SHP77 treated with DMSO at 0.1 percent for 48 hours (cell line): ENCODE measurements around the gene LCE2A.
A peak's percentile ranks its signal among the peaks of the same experiment; 100 is the strongest.
"Not testable (repeated sequence)": the region's sequence is repeated elsewhere in the genome, so short reads cannot be mapped to it uniquely, and the experiment has no call there.

ENCODE experiments used
- DNase-seq: peaks from one replicate; lab custom pipeline; 2025; lab: John Stamatoyannopoulos, UW

LCE2A gene, protein sequence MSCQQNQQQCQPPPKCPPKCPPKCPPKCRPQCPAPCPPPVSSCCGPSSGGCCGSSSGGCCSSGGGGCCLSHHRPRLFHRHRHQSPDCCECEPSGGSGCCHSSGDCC

DNA sequence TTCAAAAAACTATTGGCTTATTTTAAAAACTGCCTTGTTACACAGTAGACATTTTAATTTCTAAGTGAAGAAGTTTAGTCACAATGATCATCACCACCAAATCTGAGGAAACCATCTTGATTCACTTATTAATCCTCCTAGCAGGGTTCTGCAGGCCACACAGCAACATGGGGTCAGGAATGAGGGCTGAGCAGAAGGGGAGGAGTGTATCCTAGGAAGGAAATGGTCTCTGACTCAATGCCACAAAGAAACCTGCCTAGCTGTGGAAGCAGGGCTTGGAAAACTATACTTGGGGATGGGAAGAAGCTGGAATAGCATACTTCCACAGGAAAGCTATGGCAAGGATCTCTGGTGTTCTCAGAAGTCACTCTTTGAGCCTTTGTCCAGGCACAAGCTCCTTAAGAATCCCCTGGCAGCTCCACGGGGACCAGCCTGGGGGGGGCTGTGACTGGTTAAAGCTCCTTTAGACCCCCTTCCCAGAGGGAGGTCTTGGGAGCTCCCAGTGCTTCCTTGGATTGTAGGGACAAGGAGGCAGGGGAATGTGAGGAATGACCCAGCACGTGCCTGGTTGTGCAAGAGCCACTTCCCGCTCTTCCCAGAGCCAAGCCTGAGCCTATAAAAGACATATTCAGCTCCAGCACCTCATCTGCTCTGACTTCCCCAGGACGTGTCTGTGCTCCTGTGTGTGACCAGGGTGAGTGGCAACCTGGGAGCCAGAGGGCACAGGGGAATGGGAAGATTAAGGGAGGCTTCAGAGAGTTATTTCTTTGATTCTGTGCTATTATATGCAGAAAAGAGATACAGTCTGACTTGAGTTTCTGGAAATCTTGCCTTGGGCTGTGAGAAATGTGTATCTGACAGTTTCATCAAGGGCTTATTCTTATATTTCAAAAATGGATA lies at the start of gene LCE2A:
Gene LCE2A (plus strand): TSS at position 645 of the 900 bp plus-strand sequence. CDS start 557 bp downstream, outside the sequence.
- DNase-seq = no peak

GRCh38 chr1:152654110-152654509 lies 44.0 kb upstream of the LCE2A start:
- peak; percentile 59 for DNase-seq

GRCh38 chr1:152656459-152656858 lies 41.7 kb upstream of the LCE2A start:
- DNase-seq = no peak

- DNase-seq = no peak
Measured at GRCh38 chr1:152657677-152658076, 40.5 kb upstream of the LCE2A start.

DNA sequence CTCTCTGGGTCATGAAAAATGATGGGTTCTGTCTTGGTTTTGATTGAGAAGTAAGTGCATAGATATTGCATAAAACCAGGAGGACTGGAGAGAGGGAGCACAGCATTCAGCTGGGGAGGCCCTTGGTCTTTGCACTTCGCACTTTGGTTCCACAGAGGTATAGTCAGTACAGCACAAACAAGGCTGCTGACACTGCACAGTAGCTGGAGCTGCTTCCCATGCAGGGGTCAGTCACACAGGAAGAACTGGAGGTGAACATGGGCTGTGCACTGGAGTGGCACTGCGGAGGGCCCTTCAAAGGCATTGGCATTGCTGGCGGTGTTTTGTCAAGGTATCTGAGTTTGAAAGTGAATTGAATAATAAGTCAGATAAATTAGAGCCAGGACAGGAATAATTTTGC lies 39.5 kb upstream of the LCE2A start:
- DNase-seq = no peak

DNA sequence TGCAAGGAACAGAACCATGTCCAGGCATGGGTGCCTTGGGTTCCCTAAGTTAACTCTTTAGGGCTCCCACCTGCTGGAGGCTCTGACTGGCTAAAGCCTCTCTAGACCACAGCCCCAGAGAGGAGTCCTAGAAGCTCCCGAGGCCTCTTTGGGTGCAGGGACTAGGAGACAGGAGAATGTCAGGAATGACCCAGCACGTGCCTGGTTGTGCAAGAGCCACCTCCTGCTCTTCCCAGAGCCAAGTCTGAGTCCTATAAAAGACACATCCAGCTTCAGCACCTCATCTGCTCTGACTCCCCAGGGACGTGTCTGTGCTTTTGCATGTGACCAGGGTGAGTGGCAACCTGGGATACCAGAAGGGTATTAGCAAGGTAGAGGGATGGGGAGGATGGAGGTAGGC lies 35.0 kb upstream of the LCE2A start, which contains the start of gene LCE2D:
Gene LCE2D (plus strand): TSS at position 283 of the 400 bp plus-strand sequence. CDS start 726 bp downstream, outside the sequence.
- no peak for DNase-seq

GRCh38 chr1:152666171-152666570 lies 32.0 kb upstream of the LCE2A start:
- not testable (repeated sequence) for DNase-seq

DNA sequence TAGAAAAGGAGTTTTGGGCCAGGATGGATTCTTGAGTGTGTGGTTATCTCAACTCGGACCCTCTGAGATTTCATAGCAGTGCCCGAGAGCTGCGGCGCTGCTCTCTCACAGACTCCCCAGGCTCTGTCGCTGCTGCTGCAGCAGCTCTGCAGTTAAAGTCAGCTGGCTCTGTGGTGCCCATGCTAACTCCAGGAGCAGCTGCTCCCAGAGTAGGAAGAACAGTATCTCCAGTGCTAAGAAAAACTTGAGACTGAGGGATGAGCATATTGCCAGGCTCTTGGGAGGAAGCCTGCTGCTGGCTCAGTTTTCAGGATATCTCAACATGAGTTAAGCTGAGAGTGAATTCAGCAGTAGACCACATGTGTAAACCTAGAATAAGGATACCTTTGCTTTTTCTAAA lies 30.5 kb upstream of the LCE2A start:
- DNase-seq = no peak

- no peak for DNase-seq
Measured at GRCh38 chr1:152673016-152673415, 25.1 kb upstream of the LCE2A start.

- not testable (repeated sequence) for DNase-seq
Measured at GRCh38 chr1:152674983-152675382, 23.2 kb upstream of the LCE2A start, which contains the start of gene LCE2C. LCE2C (plus strand) TSS chr1:152675279; CDS start chr1:152676016, 737 bp downstream.

- DNase-seq = no peak
Measured at GRCh38 chr1:152679459-152679858, 18.7 kb upstream of the LCE2A start.

GRCh38 chr1:152681616-152682015 lies 16.5 kb upstream of the LCE2A start:
- no peak for DNase-seq

GRCh38 chr1:152683846-152684245 lies 14.3 kb upstream of the LCE2A start:
- DNase-seq = no peak

- DNase-seq = not testable (repeated sequence)
Measured at GRCh38 chr1:152685823-152686222, 12.3 kb upstream of the LCE2A start, which contains the start of gene LCE2B. LCE2B (plus strand) TSS chr1:152686123; CDS start chr1:152686844, 721 bp downstream.

- DNase-seq = no peak
Measured at GRCh38 chr1:152699746-152700145, 1.6 kb downstream of the LCE2A start.

DNA sequence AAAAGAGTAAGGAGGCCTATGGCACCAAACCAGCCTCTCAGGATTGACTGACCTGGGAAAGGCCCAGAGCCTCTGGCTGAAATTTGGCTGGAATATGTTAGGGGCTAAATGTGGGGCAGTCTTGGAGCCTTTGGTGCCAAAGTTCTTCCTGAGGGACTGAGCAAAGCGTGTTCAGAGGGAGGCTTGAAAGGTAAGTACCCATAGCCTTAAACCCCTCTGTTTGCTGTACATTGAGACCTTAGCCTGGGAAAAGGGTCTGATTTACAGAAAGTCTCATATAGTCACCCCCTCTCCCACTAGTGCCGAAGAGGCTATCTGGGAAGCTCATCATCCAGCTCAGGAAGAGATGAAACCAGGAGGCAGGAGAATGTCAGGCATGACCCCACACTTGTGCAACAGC lies 9.7 kb downstream of the LCE2A start, which contains the start of gene LCE4A:
Gene LCE4A (plus strand): TSS at position 301 of the 400 bp plus-strand sequence. CDS start 916 bp downstream, outside the sequence.
- no peak for DNase-seq

DNA sequence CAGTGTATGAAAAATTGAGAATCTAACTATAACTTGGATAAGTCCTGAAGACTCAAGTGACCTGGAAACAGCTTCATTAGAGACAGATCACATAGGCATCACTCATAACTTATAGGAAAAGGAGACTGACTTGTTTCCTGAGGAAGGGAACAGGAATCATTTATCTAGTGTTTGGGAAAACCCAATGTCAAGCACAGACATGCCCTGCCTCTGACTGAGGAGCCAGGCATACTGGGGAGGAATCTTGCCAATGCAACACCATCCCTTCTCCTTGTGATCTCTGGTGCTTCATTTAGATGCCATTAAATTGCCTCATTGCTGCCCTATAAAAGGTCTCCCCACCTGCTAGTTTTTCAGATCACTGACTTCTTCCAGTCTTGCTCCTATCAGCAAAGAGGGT lies 20.1 kb downstream of the LCE2A start:
- no peak for DNase-seq

DNA sequence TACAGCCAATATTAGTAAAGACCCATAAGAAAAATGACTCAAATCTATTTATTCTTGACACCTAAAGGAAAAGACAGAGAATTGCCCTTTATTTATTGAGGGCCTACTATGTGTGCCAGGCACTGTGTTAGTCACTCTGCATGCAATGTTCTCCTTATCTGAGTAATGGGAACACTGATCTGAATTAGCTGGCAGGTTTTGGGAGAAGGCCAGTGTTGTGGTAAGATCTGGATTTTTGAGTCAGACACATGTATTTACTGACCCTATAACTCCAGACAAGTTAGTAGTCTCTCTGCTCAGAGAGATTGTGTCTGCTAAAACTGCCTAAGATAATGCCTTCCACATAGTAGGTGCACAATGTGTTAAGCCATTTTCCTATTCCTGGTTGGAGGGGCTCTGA lies 27.1 kb downstream of the LCE2A start:
- no peak for DNase-seq

DNA sequence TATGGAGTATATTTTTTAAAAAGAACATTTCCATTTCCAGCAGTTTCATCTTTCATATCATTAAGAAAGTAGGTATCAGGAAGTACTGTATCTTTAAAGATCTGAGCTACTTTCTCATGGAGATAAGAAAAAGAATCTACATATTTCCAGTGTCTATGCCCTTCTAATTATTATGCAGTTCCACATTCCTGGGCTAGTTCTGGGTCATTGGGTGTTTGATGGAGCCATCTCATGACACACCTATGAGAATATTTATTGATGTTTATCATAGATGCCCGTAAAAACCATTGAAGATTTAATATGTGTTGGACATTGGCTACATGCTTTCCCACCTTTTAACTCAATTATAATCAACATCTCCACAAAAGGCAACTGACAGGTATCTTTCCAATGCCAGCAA lies 30.8 kb downstream of the LCE2A start:
- DNase-seq = no peak

DNA sequence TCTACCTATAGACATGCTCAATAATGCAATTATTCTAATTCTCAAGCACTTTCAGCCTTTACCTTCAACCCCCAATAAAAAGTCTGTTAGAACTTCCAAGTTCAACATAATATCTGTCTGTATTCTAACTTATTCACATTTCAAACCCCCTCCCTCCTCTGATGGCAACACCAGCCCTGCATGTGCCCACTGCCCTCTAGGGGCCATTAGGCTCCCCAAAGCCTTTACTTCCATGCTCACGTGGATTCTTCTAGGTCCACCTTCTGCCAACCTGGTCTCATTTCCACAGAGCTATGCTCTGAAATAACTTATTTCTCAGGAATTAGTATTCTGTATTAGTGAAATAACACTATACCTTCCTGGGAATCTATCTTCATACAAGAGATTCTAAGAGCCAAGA lies 37.5 kb downstream of the LCE2A start:
- DNase-seq = no peak

DNA sequence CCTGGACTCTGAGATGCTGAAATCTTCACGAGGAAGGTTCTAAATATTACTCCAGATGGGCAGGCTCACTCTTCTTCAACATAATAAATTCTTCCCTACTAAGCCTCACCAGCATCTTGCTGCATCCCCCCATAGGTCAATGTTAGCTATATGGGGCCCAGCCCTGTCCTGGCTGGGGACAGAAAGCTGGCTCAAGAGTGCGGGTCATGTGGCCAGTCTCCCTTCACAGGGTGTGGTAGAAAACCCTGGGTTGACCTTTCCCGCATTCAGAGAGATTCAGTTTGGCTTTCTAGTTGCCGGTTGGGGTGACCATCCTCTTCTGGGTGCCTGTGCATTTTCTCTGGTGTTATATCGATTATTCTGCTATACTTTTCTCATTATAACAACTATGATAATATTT lies 39.9 kb downstream of the LCE2A start:
- no peak for DNase-seq

GRCh38 chr1:152739841-152740240 lies 41.7 kb downstream of the LCE2A start:
- no peak for DNase-seq

GRCh38 chr1:152741656-152742055 lies 43.5 kb downstream of the LCE2A start:
- DNase-seq = no peak
